Esophagus squamous epithelium (tissue), 4 donors: ENCODE results near the gene ZNF774.

Source experiments
- CTCF ChIP-seq, 6 experiments: fragments of 450-650 bp in 4 of 6; fragments of 200-600 bp in 2 of 6; sonication (generic) in 2 of 6; IDR thresholded peaks; one replicate each; pipeline ENCODE4 v1.5.1; 2016 to 2019; ENCODE audit warnings: antibody characterized with exemption in 6 of 6, mild to moderate bottlenecking in 4 of 6, moderate library complexity in 4 of 6
- POLR2A ChIP-seq, 4 donors: fragments of 450-650 bp; IDR thresholded peaks; one replicate each; pipeline ENCODE4 v1.6.1; 2017; ENCODE audit warnings: antibody characterized with exemption in 4 of 4, mild to moderate bottlenecking in 4 of 4, moderate library complexity in 3 of 4

GRCh38 chr15:90382320-90382719, 30.2 kb downstream of the ZNF774 start:
- no peak for TF ChIP-seq CTCF (IDR thresholded peaks at IDR 0.05)
- no peak for TF ChIP-seq POLR2A (IDR thresholded peaks at IDR 0.05)
